NCI-H1417 treated with DMSO at 0.1 percent for 48 hours (cell line): ENCODE measurements around the gene SOX1.

ENCODE experiments used
- DNase-seq: peaks from one replicate; lab custom pipeline; 2025; lab: John Stamatoyannopoulos, UW

Gene SOX1

DNA sequence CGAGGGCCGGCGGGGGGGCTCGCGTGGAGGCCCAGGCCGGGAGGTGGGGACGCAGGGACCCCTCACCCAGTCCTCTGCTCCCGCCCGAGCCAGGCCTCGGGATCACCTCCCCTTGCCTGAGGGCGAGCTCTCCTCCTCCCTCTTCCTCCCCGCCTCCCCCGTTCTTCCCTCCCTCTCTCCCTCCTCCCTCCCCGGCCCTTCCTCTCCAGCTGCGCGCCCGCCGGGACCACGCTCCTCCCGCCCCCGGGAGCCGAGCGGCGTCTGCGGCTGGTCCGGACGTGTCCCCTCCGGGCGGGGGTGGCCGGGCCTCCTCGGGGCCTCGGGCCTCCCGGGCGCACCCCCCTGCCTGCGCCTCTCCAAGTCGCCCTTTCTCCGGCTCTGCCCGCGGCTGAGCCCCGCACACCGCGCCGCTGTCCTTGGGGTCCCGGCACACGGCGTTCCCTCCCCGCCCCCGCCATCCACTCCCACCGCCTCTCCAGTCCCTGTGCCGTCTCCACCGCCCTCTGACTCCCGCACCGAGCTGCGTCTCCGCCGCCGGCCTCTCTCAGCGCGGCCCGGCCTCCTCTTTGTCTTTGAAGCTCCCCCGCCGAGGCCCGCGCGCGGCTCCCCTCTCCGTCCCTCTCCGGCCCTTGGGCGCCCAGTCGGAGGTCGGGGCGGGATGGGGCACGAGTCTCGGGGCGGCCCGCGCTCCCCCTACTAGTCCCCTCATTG, 5.7 kb downstream of the SOX1 start:
- peak; percentile 71 for DNase-seq

- peak; percentile 37 for DNase-seq
Measured at GRCh38 chr13:112073245-112074138, 6.5 kb downstream of the SOX1 start.

DNA sequence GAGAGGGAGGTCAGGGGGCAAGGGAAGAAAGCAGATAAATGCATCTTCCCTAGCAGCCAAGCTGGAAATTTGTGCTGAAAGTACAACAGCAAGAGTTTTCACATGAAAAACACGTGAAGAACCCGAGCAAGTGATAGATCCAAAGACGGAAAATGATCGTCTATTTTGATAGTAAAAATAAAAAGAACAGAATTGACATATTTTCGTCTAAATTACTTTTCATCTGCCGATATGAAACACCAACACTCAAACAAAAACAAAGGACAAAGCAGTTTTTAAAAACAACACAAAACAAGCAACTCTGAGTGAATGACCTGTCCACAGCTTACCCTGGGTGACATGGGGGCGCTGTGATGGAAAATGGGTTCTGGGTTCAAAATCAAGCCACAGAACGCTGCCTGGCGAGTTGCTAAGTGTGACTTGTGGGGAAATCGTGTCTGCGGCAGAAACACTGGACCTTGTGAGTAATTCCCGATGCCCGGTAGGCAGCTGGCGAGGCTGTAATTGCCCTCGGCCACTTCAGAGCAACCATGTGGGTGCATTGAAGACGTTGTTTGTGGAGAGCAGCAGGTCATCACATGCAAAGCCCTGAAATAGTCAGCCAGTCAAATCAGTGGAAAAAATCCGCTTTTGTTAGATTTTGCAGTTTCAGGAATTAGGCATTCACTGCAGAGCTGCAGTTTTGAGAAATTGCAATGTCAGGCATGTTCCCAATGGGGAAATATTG, 7.4 kb downstream of the SOX1 start:
- no peak for DNase-seq

DNA sequence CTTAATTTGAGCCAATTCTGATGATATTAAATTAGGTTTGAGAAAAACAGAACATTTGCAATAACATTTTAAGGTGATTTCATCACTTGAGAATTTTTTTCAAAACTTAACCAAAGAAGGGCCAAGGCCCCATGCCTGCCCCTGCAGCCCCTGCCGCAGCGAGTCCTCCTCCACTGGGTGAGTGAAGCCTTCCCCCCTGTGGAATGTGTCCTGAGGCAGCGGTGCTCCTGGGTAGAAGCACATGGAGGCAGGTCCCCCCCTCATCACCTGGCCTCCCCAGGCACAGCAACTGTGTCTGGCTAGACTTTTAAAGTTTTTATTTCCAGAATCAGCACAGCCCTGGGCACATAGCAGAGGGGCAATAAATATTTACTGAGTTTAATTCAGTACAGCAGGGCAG, 10.8 kb downstream of the SOX1 start:
- no peak for DNase-seq

DNA sequence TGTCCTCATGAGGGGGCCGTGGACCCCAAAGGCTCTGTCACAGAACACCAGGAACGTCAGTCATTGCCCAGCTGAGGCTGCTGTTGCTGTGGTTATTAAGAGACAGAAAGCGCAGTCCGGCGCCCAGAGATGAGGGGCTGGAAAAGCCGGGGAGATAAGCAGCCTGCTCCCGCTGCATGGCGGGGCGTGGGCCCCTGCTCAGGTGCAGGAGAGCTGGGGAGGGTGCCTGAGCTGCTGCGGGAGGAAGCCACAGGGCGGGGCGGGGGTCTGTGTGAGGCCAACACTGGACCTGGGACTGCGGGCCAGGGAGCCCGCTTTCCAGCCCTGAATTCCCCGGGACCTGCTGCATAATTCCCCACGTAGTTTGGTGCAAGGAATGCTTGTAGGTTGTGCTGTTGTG, 11.3 kb downstream of the SOX1 start:
- DNase-seq = no peak

DNA sequence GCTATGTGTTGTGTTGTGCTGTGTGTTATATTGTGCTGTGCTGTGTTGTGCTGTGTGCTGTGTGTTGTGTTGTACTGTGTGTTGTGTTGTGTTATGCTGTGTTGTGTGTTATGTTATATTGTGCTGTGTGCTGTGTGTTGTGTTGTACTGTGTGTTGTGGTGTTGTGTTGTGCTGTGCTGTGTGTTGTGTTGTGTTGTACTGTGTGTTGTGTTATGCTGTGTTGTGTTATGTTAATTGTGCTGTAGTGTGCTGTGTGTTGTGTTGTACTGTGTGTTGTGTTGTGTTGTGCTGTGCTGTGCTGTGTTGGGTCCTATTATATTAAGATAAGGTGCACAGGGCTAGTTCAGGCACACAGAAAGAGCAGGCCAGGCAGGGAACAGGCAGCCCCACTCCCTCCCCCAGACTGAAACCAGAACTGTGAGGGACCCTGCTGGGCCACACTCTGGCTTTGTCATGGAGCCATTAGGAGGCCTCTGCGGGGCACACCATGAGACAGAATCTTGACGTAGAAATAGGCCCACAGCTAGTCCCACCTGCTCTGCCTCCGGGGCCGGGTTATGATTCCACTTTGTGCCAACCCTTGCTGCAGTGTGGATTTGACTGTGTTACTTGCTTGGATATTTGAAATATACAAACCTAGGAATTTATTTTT, 12.1 kb downstream of the SOX1 start:
- no peak for DNase-seq

DNA sequence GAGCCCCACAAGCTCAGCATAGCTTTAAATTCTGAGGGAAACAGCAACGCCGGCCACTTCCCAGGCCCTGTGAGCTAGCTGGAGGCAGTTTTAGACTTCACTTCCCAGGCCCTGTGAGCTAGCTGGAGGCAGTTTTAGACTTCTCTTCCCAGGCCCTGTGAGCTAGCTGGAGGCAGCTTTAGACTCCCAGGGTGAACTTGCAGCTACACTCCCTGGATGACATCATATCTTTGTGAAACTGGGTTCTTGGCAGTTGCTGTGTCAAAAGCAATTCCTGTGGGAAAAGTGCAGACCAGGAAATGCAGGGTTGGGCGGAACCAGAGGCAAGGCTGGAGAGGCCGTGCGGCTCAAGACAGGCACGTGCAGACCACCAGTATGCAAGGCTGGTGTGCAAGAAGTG, 12.7 kb downstream of the SOX1 start:
- DNase-seq = no peak

DNA sequence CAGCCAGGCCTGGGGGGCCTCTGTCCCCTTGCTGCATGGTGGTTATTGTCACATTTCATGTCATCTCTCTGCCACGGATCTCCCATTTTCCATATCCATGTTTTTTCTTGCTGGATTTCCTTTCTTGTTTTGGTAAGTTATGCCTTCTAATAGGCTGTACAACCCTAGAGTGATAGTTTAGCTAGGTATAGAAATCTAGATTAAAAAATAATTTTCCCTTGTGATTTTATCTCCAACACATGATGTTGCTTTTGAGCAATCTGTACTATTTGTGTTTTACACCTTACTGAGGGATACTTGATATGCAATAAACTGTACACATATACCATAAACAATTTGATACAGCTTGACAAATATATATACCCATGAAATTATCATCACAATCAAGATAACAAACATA, 17.0 kb downstream of the SOX1 start:
- DNase-seq = no peak

DNA sequence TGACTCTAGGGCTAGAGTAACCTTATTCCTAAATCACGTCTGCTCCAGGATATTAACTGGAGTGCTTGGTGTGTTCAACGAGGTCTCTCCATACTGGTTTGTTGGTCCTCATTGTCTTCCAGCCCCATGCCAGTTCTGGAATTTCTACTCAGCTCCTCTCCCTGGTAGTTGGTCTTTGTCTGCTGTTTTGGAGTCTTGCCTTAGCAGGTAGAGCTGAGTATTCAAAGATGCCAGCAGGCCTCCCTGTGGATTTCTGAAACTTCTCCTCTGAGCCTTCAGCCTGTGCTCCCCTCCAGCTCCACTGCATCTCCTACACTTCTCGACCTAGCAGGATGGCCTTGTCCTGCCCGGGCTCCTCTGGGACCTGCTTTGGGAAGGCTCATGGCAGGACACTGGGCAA, 25.5 kb downstream of the SOX1 start:
- DNase-seq = no peak

GRCh38 chr13:112095354-112095753, 28.4 kb downstream of the SOX1 start:
- no peak for DNase-seq

GRCh38 chr13:112096959-112097358, 30.0 kb downstream of the SOX1 start:
- no peak for DNase-seq

- DNase-seq = no peak
Measured at GRCh38 chr13:112097770-112098169, 30.8 kb downstream of the SOX1 start.

DNA sequence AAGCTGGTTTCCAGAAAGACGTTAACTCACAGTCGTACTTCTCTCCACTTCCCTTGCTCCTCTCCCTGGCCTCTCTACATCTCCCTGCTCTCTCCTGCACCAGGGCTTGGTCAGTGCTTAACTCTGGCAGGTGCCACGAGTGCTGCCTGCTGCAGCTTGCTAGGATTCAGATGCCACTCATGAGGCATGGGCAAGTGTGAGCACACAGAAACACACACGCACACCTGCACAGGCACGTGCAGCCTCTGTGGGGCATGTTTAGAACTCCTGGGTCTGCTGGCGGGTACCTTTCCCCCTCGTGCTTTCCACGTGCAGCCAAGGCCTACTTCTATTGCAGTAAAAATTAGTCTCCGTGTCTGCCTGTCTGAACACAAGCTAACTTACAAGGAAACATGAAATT, 31.8 kb downstream of the SOX1 start:
- no peak for DNase-seq

DNA sequence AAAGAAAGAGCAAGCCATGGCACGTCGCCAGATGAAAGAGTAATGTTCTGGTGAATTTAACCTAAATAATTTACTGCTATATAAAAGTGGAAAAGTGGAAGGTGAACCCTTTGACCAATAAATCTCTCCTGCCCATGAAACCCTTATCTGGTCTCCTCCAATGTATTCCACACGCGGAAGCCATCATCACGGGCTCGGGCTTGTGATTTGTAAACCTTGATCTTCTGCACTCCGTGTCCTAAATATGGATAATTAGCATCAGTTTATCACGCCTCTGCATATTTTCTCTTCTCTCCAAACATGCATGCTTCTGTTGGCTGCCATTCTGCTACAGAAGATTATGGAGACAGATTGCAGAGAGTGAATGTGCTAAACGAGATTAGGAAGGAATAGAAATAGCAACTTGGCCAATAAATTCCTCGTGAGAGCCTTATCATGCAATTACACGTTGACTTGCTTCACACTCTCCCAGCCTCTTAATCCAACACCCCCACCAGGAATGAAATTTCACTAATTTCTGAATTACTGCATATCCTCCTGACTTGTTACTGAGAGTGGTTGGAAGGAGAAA, 34.5 kb downstream of the SOX1 start:
- DNase-seq = no peak

DNA sequence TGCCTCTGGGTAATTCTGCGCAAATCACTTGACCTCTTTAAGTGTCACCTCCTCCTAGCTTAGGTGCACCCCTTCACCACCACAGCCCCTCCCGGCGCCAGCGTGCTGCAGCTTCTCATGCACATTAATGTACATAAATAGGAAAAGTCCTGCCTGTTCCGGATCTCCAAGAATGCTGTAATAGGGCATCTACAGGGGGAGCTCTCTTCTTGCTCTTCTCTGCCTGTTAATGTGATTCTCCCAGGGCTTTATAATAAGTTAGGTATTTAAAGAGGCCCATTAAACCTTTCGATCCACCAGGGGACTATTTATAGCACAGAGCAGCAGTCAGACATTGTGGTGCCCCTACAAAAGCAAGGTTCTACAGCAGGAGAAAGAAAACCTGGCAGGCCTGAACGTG, 35.3 kb downstream of the SOX1 start:
- peak; percentile 53 for DNase-seq

- DNase-seq = no peak
Measured at GRCh38 chr13:112103260-112103838, 36.4 kb downstream of the SOX1 start.

DNA sequence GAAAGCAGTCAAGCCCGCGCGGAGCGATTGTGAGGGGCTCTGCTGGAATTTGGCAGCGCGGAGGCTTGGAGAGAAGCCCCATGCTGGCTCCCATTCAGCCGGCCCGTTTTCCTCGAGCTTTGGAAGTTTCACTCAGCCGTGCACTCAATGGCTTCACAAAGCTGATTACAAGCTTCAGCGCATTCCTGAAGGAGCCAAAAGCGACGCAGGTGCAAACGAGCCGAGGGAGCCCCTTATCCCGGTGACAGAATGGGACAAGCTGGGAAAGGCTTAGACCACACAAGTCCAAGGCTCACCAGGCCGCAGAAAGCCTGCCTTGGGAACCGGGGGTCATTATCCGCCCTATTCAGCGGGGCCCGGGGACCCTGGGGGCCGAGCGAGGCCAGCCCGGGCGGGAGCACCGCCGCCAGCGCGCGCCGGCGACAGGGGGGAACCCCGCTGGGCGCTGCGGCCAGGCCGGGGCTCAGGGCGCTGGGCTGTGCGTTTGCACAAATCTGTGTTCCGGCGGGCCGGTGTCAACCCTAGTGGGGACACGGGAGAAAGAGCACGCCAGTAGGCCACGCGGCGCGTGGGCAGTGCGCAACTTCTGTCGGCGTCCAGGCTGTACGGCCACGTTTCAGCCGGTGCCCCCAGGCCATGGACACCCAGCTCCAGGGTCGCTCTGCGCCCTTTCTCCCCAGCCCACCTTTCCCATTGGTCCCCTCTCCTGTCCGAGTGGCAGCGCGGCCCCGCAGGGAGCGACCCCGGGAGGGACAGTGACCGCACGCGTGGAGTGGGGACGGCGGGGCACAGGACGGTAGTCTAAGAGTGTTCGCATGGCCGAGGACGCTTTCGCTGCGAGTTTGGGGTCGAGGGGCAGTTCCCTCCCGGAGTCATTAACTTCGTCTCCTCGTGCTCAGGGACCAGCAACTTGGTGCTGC, 37.3 kb downstream of the SOX1 start:
- DNase-seq = no peak

DNA sequence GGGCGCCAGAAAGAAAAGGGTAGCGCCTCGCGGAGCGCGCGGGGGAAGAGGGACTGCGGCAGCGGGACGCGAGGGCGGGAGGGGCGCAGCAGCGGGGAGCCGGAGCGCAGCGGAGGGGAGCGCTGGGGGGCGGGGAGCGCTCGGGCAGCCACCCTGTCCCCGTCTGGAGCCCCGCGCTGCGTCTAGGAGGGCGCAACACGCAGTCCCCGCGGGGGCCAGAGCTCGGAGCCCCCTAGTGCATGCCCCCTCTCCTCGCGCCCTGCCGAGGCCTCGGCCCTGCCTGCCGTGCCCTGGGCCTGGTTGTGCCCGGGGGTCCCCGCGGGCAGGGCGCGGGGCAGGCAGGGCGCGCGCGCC, 37.9 kb downstream of the SOX1 start:
- no peak for DNase-seq

DNA sequence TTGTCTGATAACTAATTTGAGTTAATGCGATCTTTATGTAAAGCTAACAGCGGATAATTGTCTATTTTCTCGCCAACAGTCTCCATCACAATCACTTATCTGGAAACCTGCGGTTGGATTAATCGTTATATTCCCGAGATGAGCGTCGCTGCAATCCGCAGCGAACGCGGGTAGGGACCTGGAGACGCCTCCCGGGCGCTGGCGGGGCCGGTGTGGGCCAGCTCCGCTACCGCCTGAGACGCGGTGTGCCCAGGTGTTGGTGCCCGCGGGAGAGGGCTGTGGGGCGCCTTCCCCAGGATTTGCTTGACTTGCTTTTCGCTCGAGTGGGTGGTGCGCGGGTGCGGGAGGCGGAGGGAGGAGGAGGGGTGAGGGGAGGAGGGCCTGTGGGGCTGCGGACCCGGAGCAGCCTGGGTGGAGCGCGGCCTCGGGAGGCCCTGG, 38.3 kb downstream of the SOX1 start:
- no peak for DNase-seq

- DNase-seq = no peak
Measured at GRCh38 chr13:112105892-112106291, 38.9 kb downstream of the SOX1 start.
